Measurements from ENCODE around the gene TNNI2. TPM values are rescaled to one million over a fixed set of nuclear protein-coding genes. Genes with fewer than 3 reads are reported as not detected.
A peak's percentile ranks its signal among the peaks of the same experiment; 100 is the strongest.

Gene TNNI2
- total RNA-seq, 2 donors from 2014 or later: 1.0 to 1.3 TPM

GRCh38 chr11:1830322-1831223 lies 8.2 kb upstream of the TNNI2 start:
- DNase-seq (ENCODE audit: low spot score): peak; percentile 76
- intact Hi-C loops (cut with DNase I): no loop called here

GRCh38 chr11:1831338-1832210 lies 7.2 kb upstream of the TNNI2 start:
- DNase-seq (ENCODE audit: low spot score): peak; percentile 60
- intact Hi-C loops (cut with DNase I): loop anchor here in 1 of 2 donors (2.0 kb wide), 1 partner anchor 137 kb away; no protein-coding TSS in a partner anchor

GRCh38 chr11:1832211-1832919 lies 6.4 kb upstream of the TNNI2 start:
- intact Hi-C loops (cut with DNase I): loop anchor here in 1 of 2 donors (2.0 kb wide), 1 partner anchor 138 kb away; no protein-coding TSS in a partner anchor
- DNase-seq (ENCODE audit: low spot score): no peak

- intact Hi-C loops (cut with DNase I): loop anchor here in 1 of 2 donors (2.0 kb wide), 1 partner anchor 138 kb away; no protein-coding TSS in a partner anchor
- no peak for DNase-seq (ENCODE audit: low spot score)
Observed at GRCh38 chr11:1832920-1833295, 5.9 kb upstream of the TNNI2 start.

- no peak for DNase-seq (ENCODE audit: low spot score)
- intact Hi-C loops (cut with DNase I): loop anchor here in 1 of 2 donors (2.0 kb wide), 1 partner anchor 141 kb away; no protein-coding TSS in a partner anchor
Observed at GRCh38 chr11:1834062-1834610, 4.6 kb upstream of the TNNI2 start.

- intact Hi-C loops (cut with DNase I): loop anchor here (2.0 to 5.0 kb wide), 3 partner anchors 142 to 322 kb away; no protein-coding TSS in a partner anchor
- DNase-seq (ENCODE audit: low spot score): no peak
Observed at GRCh38 chr11:1834779-1835670, 3.8 kb upstream of the TNNI2 start, which contains the start of gene SYT8. Gene SYT8 (plus strand): TSS chr11:1834990. CDS start chr11:1835106, 116 bp downstream.

GRCh38 chr11:1835671-1836010 lies 3.1 kb upstream of the TNNI2 start:
- DNase-seq (ENCODE audit: low spot score): no peak
- intact Hi-C loops (cut with DNase I): loop anchor here (2.0 to 5.0 kb wide), 3 partner anchors 143 to 322 kb away; no protein-coding TSS in a partner anchor

- no peak for DNase-seq (ENCODE audit: low spot score)
- intact Hi-C loops (cut with DNase I): loop anchor here (5.0 kb wide), 2 partner anchors 316 to 321 kb away; no protein-coding TSS in a partner anchor
Observed at GRCh38 chr11:1836011-1836945, 2.5 kb upstream of the TNNI2 start.

GRCh38 chr11:1837171-1838076 lies 1.4 kb upstream of the TNNI2 start:
- intact Hi-C loops (cut with DNase I): loop anchor here (5.0 kb wide), 2 partner anchors 315 to 320 kb away; no protein-coding TSS in a partner anchor
- DNase-seq (ENCODE audit: low spot score): no peak

- no peak for DNase-seq (ENCODE audit: low spot score)
- intact Hi-C loops (cut with DNase I): loop anchor here (5.0 kb wide), 2 partner anchors 314 to 319 kb away; no protein-coding TSS in a partner anchor
Observed at GRCh38 chr11:1838077-1838425, 730 bp upstream of the TNNI2 start.

- DNase-seq (ENCODE audit: low spot score): no peak
- intact Hi-C loops (cut with DNase I): loop anchor here (5.0 kb wide), 2 partner anchors 313 to 318 kb away; no protein-coding TSS in a partner anchor
Observed at GRCh38 chr11:1839204-1839923, 583 bp downstream of the TNNI2 start.

- DNase-seq (ENCODE audit: low spot score): no peak
- intact Hi-C loops (cut with DNase I): loop anchor here (5.0 kb wide), 2 partner anchors 312 to 317 kb away; no protein-coding TSS in a partner anchor
Observed at GRCh38 chr11:1839924-1840779, 1.4 kb downstream of the TNNI2 start.

- DNase-seq (ENCODE audit: low spot score): no peak
- intact Hi-C loops (cut with DNase I): no loop called here
Observed at GRCh38 chr11:1840780-1841480, 2.1 kb downstream of the TNNI2 start.
